HG02938 (cell line): ENCODE measurements around the gene STAC.

Experiments
- ATAC-seq: cut with Tn5 transposase; IDR thresholded peaks from one replicate; pipeline ENCODE4 v1.9.1; 2021; ENCODE audit warnings: mild to moderate bottlenecking, moderate library complexity; ENCODE audit not compliant: unreplicated experiment

STAC gene

GRCh38 chr3:36511791-36512486 lies 131.6 kb downstream of the STAC start:
- ATAC-seq = no peak

GRCh38 chr3:36512555-36512954 lies 132.3 kb downstream of the STAC start:
- no peak for ATAC-seq

GRCh38 chr3:36514171-36514570 lies 133.9 kb downstream of the STAC start:
- no peak for ATAC-seq

GRCh38 chr3:36519682-36520081 lies 139.4 kb downstream of the STAC start:
- ATAC-seq = no peak

- ATAC-seq = no peak
Observed at GRCh38 chr3:36520241-36521006, 140.1 kb downstream of the STAC start.

- no peak for ATAC-seq
Observed at GRCh38 chr3:36521007-36521379, 140.7 kb downstream of the STAC start.

- no peak for ATAC-seq
Observed at GRCh38 chr3:36524560-36524959, 144.3 kb downstream of the STAC start.

GRCh38 chr3:36525115-36525801 lies 145.0 kb downstream of the STAC start:
- ATAC-seq = no peak

- ATAC-seq = no peak
Observed at GRCh38 chr3:36538136-36538749, 157.9 kb downstream of the STAC start.

GRCh38 chr3:36540888-36541518 lies 160.7 kb downstream of the STAC start:
- ATAC-seq = no peak

- no peak for ATAC-seq
Observed at GRCh38 chr3:36542186-36542585, 161.9 kb downstream of the STAC start.

- ATAC-seq = no peak
Observed at GRCh38 chr3:36543276-36543997, 163.1 kb downstream of the STAC start.

GRCh38 chr3:36546226-36546625 lies 165.9 kb downstream of the STAC start:
- no peak for ATAC-seq

GRCh38 chr3:36548712-36549111 lies 168.4 kb downstream of the STAC start:
- no peak for ATAC-seq

- peak; percentile 95 for ATAC-seq
Observed at GRCh38 chr3:36557021-36557707, 176.9 kb downstream of the STAC start.

- ATAC-seq = peak; percentile 7
Observed at GRCh38 chr3:36557708-36558421, 177.6 kb downstream of the STAC start.

- ATAC-seq = no peak
Observed at GRCh38 chr3:36558961-36559360, 178.7 kb downstream of the STAC start.

- ATAC-seq = no peak
Observed at GRCh38 chr3:36560685-36561084, 180.4 kb downstream of the STAC start.

- ATAC-seq = no peak
Observed at GRCh38 chr3:36561601-36562000, 181.3 kb downstream of the STAC start.
